KMS-11 (cell line): ENCODE measurements around the gene OPRM1.

ENCODE experiments used
- H2AFZ ChIP-seq: fragments of 200-600 bp; sonication (generic); 2 replicates; pipeline ENCODE4 v1.6.1; 2016; ENCODE audit warnings: antibody characterized with exemption, mixed run types, low read depth
- H3K27ac ChIP-seq: fragments of 200-600 bp; sonication (generic); 2 replicates; pipeline ENCODE4 v1.6.1; 2016; ENCODE audit warnings: mild to moderate bottlenecking, mixed run types
- H3K27me3 ChIP-seq: fragments of 200-600 bp; sonication (generic); 2 replicates; pipeline ENCODE4 v1.6.1; 2017; ENCODE audit warnings: mild to moderate bottlenecking, low read depth, mixed run types, moderate library complexity; ENCODE audit not compliant: insufficient read depth
- H3K36me3 ChIP-seq: fragments of 200-600 bp; sonication (generic); 2 replicates; pipeline ENCODE4 v1.6.1; 2017; ENCODE audit warnings: mild to moderate bottlenecking, mixed run types; ENCODE audit not compliant: insufficient read depth
- H3K4me1 ChIP-seq: fragments of 200-600 bp; sonication (generic); 2 replicates; pipeline ENCODE4 v1.6.1; 2016; ENCODE audit warnings: mild to moderate bottlenecking, low read depth, mixed run types; ENCODE audit not compliant: poor library complexity, severe bottlenecking
- H3K4me2 ChIP-seq: fragments of 200-600 bp; sonication (generic); 2 replicates; pipeline ENCODE4 v1.7.0; 2016; ENCODE audit warnings: mild to moderate bottlenecking, mixed run types
- H3K4me3 ChIP-seq: fragments of 200-600 bp; sonication (generic); IDR thresholded peaks from 2 replicates; pipeline ENCODE4 v1.6.1; 2017; ENCODE audit warnings: low read depth, low read length, mixed read lengths; ENCODE audit not compliant: insufficient read depth
- H3K79me2 ChIP-seq: fragments of 200-600 bp; sonication (generic); 2 replicates; pipeline ENCODE4 v1.6.1; 2016; ENCODE audit warnings: low read depth, mixed run types; ENCODE audit not compliant: insufficient read depth
- H3K9ac ChIP-seq: fragments of 200-600 bp; sonication (generic); 2 replicates; pipeline ENCODE4 v1.6.1; 2016; ENCODE audit warnings: mild to moderate bottlenecking, mixed run types
- H4K20me1 ChIP-seq: fragments of 200-600 bp; sonication (generic); 2 replicates; pipeline ENCODE4 v1.6.1; 2016; ENCODE audit warnings: mild to moderate bottlenecking, mixed run types; ENCODE audit not compliant: insufficient read depth
- TF ChIP-seq, protein P1 (sequence below): fragments of 200-600 bp; sonication (generic); conservative IDR thresholded peaks from 2 replicates; pipeline ENCODE4 v1.6.1; 2017; ENCODE audit warnings: low read depth, mild to moderate bottlenecking, antibody characterized with exemption, low read length, moderate library complexity, mixed read lengths

The OPRM1 gene

DNA sequence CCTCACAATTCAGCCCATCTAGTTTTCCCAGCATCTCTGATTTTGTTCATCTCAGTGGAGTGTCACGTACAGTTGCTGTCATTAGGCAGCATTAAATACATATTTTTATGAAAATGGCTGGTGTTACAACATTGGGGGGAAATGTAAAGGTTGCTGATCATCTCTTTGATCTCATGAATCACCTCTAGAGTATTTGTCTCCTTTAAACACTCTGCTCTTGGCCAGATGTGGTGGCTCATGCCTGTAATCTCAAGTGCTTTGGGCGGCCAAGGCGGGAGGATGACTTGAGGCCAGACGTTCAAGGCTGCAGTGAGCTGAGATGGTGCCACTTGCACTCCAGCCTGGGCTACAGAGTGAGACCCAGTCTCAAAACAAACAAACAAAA lies 189.5 kb downstream of the OPRM1 start:
- H3K4me3 ChIP-seq: no peak overlapping the region
- no peak overlapping the region for H3K27ac ChIP-seq
- H3K9ac ChIP-seq: no peak overlapping the region
- no peaks in the 10 kb centered on the region for H3K36me3 ChIP-seq
- H4K20me1 ChIP-seq: no peaks in the 10 kb centered on the region
- no peak overlapping the region for H2AFZ ChIP-seq
- TF ChIP-seq, protein P1, sequence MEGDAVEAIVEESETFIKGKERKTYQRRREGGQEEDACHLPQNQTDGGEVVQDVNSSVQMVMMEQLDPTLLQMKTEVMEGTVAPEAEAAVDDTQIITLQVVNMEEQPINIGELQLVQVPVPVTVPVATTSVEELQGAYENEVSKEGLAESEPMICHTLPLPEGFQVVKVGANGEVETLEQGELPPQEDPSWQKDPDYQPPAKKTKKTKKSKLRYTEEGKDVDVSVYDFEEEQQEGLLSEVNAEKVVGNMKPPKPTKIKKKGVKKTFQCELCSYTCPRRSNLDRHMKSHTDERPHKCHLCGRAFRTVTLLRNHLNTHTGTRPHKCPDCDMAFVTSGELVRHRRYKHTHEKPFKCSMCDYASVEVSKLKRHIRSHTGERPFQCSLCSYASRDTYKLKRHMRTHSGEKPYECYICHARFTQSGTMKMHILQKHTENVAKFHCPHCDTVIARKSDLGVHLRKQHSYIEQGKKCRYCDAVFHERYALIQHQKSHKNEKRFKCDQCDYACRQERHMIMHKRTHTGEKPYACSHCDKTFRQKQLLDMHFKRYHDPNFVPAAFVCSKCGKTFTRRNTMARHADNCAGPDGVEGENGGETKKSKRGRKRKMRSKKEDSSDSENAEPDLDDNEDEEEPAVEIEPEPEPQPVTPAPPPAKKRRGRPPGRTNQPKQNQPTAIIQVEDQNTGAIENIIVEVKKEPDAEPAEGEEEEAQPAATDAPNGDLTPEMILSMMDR: no peak
- no peak overlapping the region for H3K4me2 ChIP-seq
- no peaks in the 10 kb centered on the region for H3K79me2 ChIP-seq
- H3K27me3 ChIP-seq: no peaks in the 10 kb centered on the region
- no peaks in the 10 kb centered on the region for H3K4me1 ChIP-seq

DNA sequence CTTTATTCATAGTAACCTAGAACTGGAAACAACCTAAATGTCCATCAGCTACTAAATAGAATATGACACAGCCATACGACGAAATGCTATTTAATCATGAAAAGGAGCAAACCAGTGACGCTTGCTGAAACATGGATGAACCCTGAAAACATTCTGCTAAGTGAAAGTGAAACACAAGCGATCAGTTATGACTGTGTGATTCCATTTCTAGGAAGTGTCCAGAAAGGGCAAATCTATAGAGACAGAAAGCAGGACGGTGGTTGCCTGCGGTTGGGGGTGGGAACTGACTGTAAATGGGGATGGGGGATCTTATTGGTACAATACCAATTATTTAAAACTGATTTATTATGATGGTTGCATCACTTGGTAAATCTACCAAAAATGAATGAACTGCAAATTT lies 190.7 kb downstream of the OPRM1 start:
- Histone ChIP-seq H3K36me3 (no peaks in the 10 kb centered on the region), H3K9ac (no peak overlapping the region), H2AFZ (no peak overlapping the region), H3K27me3 (no peaks in the 10 kb centered on the region), H3K4me2 (no peak overlapping the region), H3K79me2 (no peaks in the 10 kb centered on the region), H3K4me1 (no peaks in the 10 kb centered on the region), H4K20me1 (no peaks in the 10 kb centered on the region), H3K4me3 (no peak overlapping the region), H3K27ac (no peak overlapping the region)
- TF ChIP-seq, protein P1: no peak

DNA sequence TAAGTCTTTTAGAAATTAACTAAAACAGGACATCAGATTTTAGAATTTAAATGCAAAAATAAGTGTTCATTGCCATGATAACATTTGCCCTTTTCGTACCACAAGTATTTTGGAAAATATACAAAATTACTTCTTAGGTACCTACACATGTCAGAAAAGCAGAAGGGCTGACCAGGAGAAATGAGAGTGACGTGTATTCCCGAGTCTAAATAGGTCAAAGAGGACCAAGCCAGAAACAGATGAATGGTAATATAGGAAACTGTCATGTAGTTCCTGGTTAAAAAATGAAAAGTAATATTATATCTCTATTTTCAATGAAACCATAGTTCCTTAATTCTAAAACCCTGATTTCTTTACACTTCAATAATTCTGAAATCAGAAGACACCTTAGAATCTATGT lies 191.4 kb downstream of the OPRM1 start:
- H3K79me2 ChIP-seq: no peaks in the 10 kb centered on the region
- H2AFZ ChIP-seq: no peak overlapping the region
- no peaks in the 10 kb centered on the region for H4K20me1 ChIP-seq
- H3K27me3 ChIP-seq: no peaks in the 10 kb centered on the region
- no peak overlapping the region for H3K4me3 ChIP-seq
- H3K27ac ChIP-seq: no peak overlapping the region
- H3K4me2 ChIP-seq: no peak overlapping the region
- no peaks in the 10 kb centered on the region for H3K4me1 ChIP-seq
- H3K9ac ChIP-seq: no peak overlapping the region
- TF ChIP-seq, protein P1: no peak
- H3K36me3 ChIP-seq: no peaks in the 10 kb centered on the region

DNA sequence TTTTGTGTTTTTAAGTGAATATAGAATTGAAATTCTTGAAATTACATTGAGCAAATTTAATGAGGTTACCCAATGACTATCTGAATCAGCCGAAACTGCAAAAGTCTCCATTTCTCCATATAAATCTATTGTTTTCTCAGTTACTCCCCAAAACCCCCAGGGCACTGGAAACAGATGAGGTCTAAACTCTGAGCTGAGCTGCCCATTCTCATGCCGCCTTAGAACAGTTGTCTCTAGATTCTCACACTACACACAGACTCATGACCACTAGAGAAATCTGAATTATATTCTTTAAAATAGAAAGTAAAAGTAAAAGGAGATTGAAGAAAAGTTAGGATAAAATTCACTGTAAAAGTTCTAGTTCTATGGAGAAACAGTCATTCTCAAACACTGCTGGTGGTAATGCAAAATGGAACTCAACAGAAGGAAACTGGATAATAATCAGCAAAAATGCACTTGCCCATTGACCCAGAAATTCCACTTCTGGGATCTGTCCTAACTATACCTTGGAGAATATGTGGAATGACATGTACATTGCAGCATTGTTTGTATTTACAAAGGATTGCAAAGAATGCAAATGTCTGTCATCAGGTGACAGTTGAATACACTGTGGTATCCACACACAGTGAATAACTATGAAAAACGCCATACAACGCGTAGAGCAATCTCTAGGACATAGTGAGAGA lies 192.0 kb downstream of the OPRM1 start:
- Histone ChIP-seq H3K36me3 (no peaks in the 10 kb centered on the region), H3K9ac (no peak overlapping the region), H3K79me2 (no peaks in the 10 kb centered on the region), H3K4me3 (no peak overlapping the region), H2AFZ (no peak overlapping the region), H3K27me3 (no peaks in the 10 kb centered on the region), H4K20me1 (no peaks in the 10 kb centered on the region), H3K27ac (no peak overlapping the region), H3K4me2 (no peak overlapping the region), H3K4me1 (no peaks in the 10 kb centered on the region)
- TF ChIP-seq, protein P1: no peak
